Gastrocnemius medialis (tissue), 4 donors: ENCODE measurements around the gene RNF222. TPM values are rescaled to one million over a fixed set of nuclear protein-coding genes. Genes with fewer than 3 reads are reported as not detected.
"Not testable (repeated sequence)": the region's sequence is repeated elsewhere in the genome, so short reads cannot be mapped to it uniquely, and the experiment has no call there.

Experiments
- ATAC-seq, 2 donors: fragments of 150-250 bp; one replicate each; pipeline ENCODE4 v1.9.1; 2016
- DNase-seq, 2 donors: peaks; one replicate each; pipeline ENCODE4 v3.0.0-alpha.2; 2019
- H3K27ac ChIP-seq, 4 donors: fragments of 200-600 bp; sonication (generic); 1 replicate in 1 of 4; 2 replicates in 3 of 4; pipeline ENCODE4 v1.5.1; 2016 to 2018; ENCODE audit warnings: mild to moderate bottlenecking in 2 of 4, moderate library complexity in 1 of 4
- H3K27me3 ChIP-seq, 3 donors: fragments of 200-600 bp; sonication (generic) in 2 of 3; 1 replicate in 1 of 3; 2 replicates in 2 of 3; pipeline versions ENCODE4 v1.5.1 to v1.6.0; 2016 to 2019; ENCODE audit warnings: mild to moderate bottlenecking in 1 of 3, moderate library complexity in 1 of 3
- H3K36me3 ChIP-seq, 2 donors: fragments of 200-600 bp; sonication (generic) in 1 of 2; one replicate each; pipeline ENCODE4 v1.5.1; 2017 to 2018
- H3K4me1 ChIP-seq, 2 donors: fragments of 200-600 bp; sonication (generic) in 1 of 2; one replicate each; pipeline ENCODE4 v1.5.1; 2016 to 2017; ENCODE audit warnings: mild to moderate bottlenecking in 2 of 2
- H3K4me3 ChIP-seq, 4 donors: fragments of 200-600 bp; sonication (generic) in 3 of 4; 1 replicate in 1 of 4; 2 replicates in 3 of 4; pipeline ENCODE4 v1.5.1; 2016 to 2019; ENCODE audit warnings: mild to moderate bottlenecking in 2 of 4
- H3K9me3 ChIP-seq, 3 donors: fragments of 200-600 bp; sonication (generic) in 2 of 3; 1 replicate in 1 of 3; 2 replicates in 2 of 3; pipeline ENCODE4 v1.5.1; 2016 to 2019
- CTCF ChIP-seq, 5 experiments: fragments of 450-650 bp in 3 of 5; fragments of 200-600 bp in 2 of 5; sonication (generic) in 2 of 5; IDR thresholded peaks in 4 of 5; conservative IDR thresholded peaks in 1 of 5; 1 replicate in 4 of 5; 2 replicates in 1 of 5; pipeline ENCODE4 v1.5.1; 2016 to 2019; ENCODE audit warnings: antibody characterized with exemption in 5 of 5, mild to moderate bottlenecking in 3 of 5, moderate library complexity in 3 of 5
- POLR2A ChIP-seq, 2 donors: fragments of 450-650 bp; IDR thresholded peaks; one replicate each; pipeline ENCODE4 v1.6.1; 2017; ENCODE audit warnings: antibody characterized with exemption in 2 of 2, mild to moderate bottlenecking in 2 of 2, moderate library complexity in 2 of 2
- in situ Hi-C, 4 donors: fragments of 200-750 bp; cut with MboI; loops; one replicate each; pipeline versions ENCODE4 v1.15.0 to v1.8.0; 2017; ENCODE audit warnings: low sequenced_read_pairs in 4 of 4
- intact Hi-C: fragments of 100-400 bp; cut with DNase I; formaldehyde crosslinking; loops from one replicate; pipeline ENCODE4 v1.15.1; 2023; ENCODE audit warnings: low total_unique reads
- total RNA-seq, 4 donors: library from RNA; depleted of rRNA; stranded (reverse); fragments of >200 nt; gene quantifications; one replicate each; pipeline versions ENCODE4 v1.1.0 to v1.2.3, GENCODE V29; 2016

Gene RNF222
- total RNA-seq, 4 donors from 2014 or later: not detected

DNA sequence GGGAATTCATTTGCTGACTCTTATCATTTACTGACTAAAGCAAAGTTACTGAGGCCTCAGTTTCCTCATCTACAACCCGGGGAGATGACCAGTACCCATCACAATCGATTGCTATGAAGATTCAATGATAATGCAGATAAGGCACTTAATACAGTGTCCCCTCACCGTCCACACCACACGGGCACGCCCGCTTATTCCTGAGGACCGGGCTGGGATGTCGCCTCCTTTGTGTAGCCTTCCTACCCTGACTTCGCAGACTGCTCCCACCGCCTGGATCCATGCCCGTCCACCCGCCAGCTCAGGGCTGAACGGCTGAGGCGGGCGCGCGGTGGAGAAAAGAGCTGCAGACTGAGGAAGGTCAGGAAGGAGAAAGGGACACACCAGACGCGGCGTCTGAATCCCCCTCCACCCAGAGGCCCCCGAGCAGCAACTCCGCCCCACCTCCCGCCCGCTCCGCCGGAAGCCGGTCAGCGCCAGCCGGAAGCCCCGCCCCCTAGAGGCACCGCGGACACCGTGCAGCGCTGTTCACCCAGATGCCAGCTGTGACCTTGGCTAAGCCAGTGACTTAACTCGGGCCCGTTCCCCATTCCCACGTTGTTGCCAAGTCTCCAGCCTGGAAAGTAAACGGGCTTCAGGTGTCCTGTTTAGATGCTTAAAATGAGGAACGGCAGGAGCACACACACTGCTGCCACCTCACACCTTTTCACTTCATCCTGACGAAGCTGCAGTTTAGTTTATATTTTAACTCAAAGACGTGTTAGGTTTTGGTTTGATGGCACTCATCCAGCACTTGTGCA is 21.2 kb downstream of the RNF222 start, which contains the start of gene KRABD2:
Gene KRABD2, minus strand, starts transcription at position 434 of the 797 bp plus-strand sequence.
- H3K4me3 ChIP-seq: peak within 1 kb of the TSS; percentile 72 to 95 (median 84)
- peak; percentile 74 for TF ChIP-seq POLR2A (IDR thresholded peaks at IDR 0.05)
- TF ChIP-seq CTCF (IDR thresholded peaks at IDR 0.05 in 4 of 5, conservative IDR thresholded peaks at IDR 0.05 in 1 of 5): peak; percentile 18 to 80 (median 70)
- ATAC-seq: peak; percentile 92 to 95
- in situ Hi-C loops: no loop called here
- no peaks in the 10 kb centered on the region for H3K9me3 ChIP-seq
- H3K36me3 ChIP-seq: peaks cover 0 to 45% of the 10 kb centered on the region in 2 donors
- intact Hi-C loops: loop anchor here (1.0 to 5.0 kb wide), 2 partner anchors 155 to 534 kb away; no protein-coding TSS in a partner anchor
- peak; percentile 84 to 92 for DNase-seq
- peaks cover 35 to 46% of the 10 kb centered on the region in 2 donors for H3K4me1 ChIP-seq
- H3K27me3 ChIP-seq: no peaks in the 10 kb centered on the region
- H3K27ac ChIP-seq: peak within 1 kb of the TSS; percentile 90 to 93 (median 92)

DNA sequence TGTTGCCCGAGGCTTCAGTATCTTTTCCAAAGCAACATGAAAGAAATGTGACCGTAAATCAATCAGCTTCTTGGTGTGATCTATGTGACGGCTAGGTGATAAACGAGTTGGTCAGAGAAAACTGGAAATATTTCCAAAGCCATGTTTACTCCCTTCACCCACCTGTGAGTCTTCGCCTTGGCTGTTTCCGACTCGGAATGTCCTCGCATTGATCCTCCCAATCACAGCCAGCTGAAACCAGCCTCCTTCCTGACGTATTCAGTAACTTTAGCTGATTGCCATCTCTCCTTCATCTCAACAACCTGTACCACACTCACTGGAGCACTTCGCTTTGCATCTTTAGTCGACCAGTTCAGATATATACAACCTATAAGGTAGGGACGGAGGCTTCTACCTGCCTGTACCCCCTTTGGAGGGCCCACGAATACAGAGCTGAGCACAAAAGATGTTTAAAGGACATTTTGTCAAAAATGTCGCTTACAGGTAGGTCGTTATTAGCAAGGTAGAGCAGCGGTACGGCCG is 21.8 kb downstream of the RNF222 start:
- Histone ChIP-seq H3K27ac (peak overlapping the region; percentile 90 to 93 (median 92)), H3K4me3 (peak overlapping the region; percentile 72 to 95 (median 84)), H3K27me3 (no peaks in the 10 kb centered on the region), H3K36me3 (peaks cover 0 to 39% of the 10 kb centered on the region in 2 donors), H3K4me1 (peaks cover 35 to 46% of the 10 kb centered on the region in 2 donors), H3K9me3 (no peaks in the 10 kb centered on the region)
- TF ChIP-seq CTCF (IDR thresholded peaks at IDR 0.05 in 4 of 5, conservative IDR thresholded peaks at IDR 0.05 in 1 of 5) (no peak), POLR2A (IDR thresholded peaks at IDR 0.05) (no peak)
- ATAC-seq (peak; percentile 7 to 14), DNase-seq (no peak)
- intact Hi-C loops: loop anchor here (1.0 to 5.0 kb wide), 2 partner anchors 154 to 533 kb away; no protein-coding TSS in a partner anchor
- in situ Hi-C loops: no loop called here

DNA sequence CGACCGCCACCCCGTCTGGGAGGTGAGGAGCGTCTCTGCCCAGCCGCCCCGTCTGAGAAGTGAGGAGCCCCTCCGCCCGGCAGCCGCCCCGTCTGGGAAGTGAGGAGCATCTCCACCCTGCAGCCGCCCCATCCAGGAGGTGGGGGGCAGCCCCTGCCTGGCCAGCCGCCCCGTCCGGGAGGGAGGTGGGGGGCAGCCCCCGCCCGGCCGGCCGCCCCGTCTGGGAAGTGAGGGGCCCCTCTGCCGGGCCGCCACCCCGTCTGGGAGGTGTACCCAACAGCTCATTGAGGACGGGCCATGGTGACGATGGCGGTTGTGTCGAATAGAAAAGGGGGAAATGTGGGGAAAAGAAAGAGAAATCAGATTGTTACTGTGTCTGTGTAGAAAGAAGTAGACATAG is 23.8 kb downstream of the RNF222 start:
- intact Hi-C loops, in situ Hi-C loops, H3K27ac ChIP-seq, DNase-seq, H3K27me3 ChIP-seq, H3K4me3 ChIP-seq, ATAC-seq, H3K9me3 ChIP-seq: not testable (repeated sequence)
- Histone ChIP-seq H3K4me1 (peaks cover 39 to 41% of the 10 kb centered on the region in 2 donors), H3K36me3 (peaks cover 0 to 32% of the 10 kb centered on the region in 2 donors)

GRCh38 chr17:8372422-8372821 is 25.2 kb downstream of the RNF222 start:
- no peaks in the 10 kb centered on the region for H3K27me3 ChIP-seq
- ATAC-seq (no peak), DNase-seq (no peak)
- TF ChIP-seq CTCF (IDR thresholded peaks at IDR 0.05 in 4 of 5, conservative IDR thresholded peaks at IDR 0.05 in 1 of 5): no peak
- no peak for TF ChIP-seq POLR2A (IDR thresholded peaks at IDR 0.05)
- H3K27ac ChIP-seq: peak overlapping the region; percentile 43 to 67 (median 54)
- H3K36me3 ChIP-seq: peaks cover 0 to 22% of the 10 kb centered on the region in 2 donors
- in situ Hi-C loops (no loop called here), intact Hi-C loops (no loop called here)
- H3K4me3 ChIP-seq: no peak overlapping the region
- no peaks in the 10 kb centered on the region for H3K9me3 ChIP-seq
- H3K4me1 ChIP-seq: peaks cover 39 to 40% of the 10 kb centered on the region in 2 donors

GRCh38 chr17:8371786-8372185 is 25.8 kb downstream of the RNF222 start:
- in situ Hi-C loops: no loop called here
- intact Hi-C loops: no loop called here

More at GRCh38 chr17:8371786-8372185, 25.8 kb downstream of the RNF222 start:
- DNase-seq: no peak
- H3K4me1 ChIP-seq: peaks cover 34% of the 10 kb centered on the region in 2 donors
- H3K9me3 ChIP-seq: no peaks in the 10 kb centered on the region
- TF ChIP-seq POLR2A (IDR thresholded peaks at IDR 0.05) (no peak), CTCF (IDR thresholded peaks at IDR 0.05 in 4 of 5, conservative IDR thresholded peaks at IDR 0.05 in 1 of 5) (no peak)
- H3K27ac ChIP-seq: peak overlapping the region; percentile 43 to 67 (median 54)
- H3K36me3 ChIP-seq: peaks cover 0 to 17% of the 10 kb centered on the region in 2 donors
- H3K4me3 ChIP-seq: no peak overlapping the region
- peak; percentile 16 to 23 for ATAC-seq
- H3K27me3 ChIP-seq: no peaks in the 10 kb centered on the region
